ENCODE data around the gene ARHGDIB.

DNA sequence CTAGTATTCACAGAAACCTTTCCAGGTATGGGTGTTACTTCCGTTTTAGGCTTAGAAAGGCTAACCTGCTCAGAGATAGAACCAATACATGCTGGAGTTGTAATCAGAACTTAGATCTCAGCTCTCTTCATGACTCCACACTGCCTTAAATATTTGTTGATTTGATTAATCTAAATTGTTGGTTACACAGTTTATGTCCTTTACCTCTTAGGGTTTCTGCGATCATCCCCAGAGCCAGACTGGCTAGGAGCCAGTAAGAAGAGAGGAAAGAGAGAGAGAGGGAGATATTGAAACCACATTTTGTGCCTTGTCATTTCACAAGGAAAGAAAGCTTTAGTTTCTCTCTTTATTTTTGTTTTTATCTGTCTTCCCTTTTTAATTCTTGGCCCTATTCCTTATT is 58.9 kb downstream of the ARHGDIB start:
- TF ChIP-seq, protein P1, sequence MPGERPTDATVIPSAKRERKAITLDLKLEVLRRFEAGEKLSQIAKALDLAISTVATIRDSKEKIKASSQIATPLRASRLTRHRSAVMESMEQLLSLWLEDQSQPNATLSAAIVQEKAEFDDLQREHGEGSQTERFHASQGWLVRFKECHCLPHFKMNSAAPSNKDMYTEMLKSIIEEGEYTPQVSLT (CRISPR knock-in tag; IDR thresholded peaks at IDR 0.05; ENCODE audit: borderline replicate concordance, low read depth): no peak
- TF ChIP-seq, protein P2, sequence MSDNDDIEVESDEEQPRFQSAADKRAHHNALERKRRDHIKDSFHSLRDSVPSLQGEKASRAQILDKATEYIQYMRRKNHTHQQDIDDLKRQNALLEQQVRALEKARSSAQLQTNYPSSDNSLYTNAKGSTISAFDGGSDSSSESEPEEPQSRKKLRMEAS (IDR thresholded peaks at IDR 0.05): no peak
- TF ChIP-seq, protein P3, sequence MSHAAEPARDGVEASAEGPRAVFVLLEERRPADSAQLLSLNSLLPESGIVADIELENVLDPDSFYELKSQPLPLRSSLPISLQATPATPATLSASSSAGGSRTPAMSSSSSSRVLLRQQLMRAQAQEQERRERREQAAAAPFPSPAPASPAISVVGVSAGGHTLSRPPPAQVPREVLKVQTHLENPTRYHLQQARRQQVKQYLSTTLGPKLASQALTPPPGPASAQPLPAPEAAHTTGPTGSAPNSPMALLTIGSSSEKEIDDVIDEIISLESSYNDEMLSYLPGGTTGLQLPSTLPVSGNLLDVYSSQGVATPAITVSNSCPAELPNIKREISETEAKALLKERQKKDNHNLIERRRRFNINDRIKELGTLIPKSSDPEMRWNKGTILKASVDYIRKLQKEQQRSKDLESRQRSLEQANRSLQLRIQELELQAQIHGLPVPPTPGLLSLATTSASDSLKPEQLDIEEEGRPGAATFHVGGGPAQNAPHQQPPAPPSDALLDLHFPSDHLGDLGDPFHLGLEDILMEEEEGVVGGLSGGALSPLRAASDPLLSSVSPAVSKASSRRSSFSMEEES (CRISPR knock-in tag; IDR thresholded peaks at IDR 0.05): no peak
- no peak for TF ChIP-seq CBX1 (IDR thresholded peaks at IDR 0.05; ENCODE audit: low read depth)
- TF ChIP-seq POLR2AphosphoS5 (IDR thresholded peaks at IDR 0.05; ENCODE audit: low read depth, low read length): no peak

All from HepG2 (cell line).